ENCODE measurements around the gene ECEL1. TPM values are rescaled to one million over a fixed set of nuclear protein-coding genes. Genes with fewer than 3 reads are reported as not detected.

Gene ECEL1
- total and polyA plus RNA-seq, 9 of the 15 experiments (the other 6 are each of a cell fraction or from before 2014, with no cell fraction given), result 0.09 TPM; not detected in 8

DNA sequence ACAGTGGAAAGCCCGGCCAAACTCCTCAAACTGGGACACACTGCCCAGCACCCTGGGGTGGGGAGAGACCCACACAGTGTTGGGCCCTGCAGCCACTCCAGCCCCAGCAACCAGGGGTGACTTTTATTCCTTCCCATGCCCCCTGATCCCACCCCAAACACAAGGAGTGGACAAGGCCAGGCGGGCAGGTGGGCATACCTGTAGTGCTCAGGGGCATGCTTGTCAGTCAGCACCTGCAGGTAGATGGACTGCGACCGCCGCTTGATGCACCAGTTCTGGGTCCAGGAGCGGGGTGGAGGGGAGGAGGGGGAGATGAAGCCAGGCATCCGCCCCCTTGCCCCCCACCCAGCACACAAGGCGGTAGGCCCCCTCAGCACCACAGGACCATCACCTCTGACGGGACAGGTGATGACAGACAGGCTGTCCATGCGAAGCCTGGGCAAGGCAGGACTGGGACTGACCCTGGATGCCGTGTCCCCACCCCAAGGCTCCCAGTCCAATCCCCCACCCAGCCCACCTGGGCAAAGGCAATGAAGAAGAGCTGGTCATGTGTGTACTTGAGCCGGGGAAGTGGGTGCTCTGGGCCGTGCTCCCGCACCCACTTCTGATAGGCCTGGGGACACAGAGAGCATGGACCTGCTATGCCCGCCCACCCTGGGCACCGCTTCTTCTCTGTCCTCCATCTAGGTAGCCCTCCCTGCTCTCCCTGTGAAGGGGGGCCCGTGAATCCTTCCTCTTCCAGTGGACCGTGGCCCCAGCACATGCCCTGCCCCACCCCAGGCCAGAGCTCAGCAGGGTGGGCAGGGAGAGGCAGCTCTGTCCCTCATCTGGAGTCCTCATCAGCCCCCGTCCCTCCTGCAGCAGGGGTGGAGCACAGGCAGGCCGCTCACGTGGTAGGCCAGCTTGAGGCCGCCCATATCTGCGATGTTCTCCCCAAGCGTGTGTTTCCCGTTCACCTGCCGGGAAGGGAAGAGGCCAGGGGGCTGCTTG, 7.1 kb downstream of the ECEL1 start:
- CTCF ChIA-PET (ENCODE audit: low intra/inter-chr PET ratio), result no interaction called here

More for the DNA sequence above, 7.1 kb downstream of the ECEL1 start:
- POLR2A ChIA-PET, result no interaction called here
- Histone ChIP-seq H3K9ac (ENCODE audit: insufficient read depth in 1 of 2, low read depth in 2 of 2, low read length in 2 of 2) (no peak overlapping the region), H2AFZ (ENCODE audit: low read depth, low read length) (no peak overlapping the region), H3K4me1 (replicated peaks in 1 of 2; ENCODE audit: control insufficient read depth in 2 of 2, insufficient read depth in 2 of 2, low read length in 2 of 2) (peaks cover 0 to 3% of the 10 kb centered on the region in 2 experiments; a peak in 1 of 5 replicates), H3K27me3 (ENCODE audit: control insufficient read depth in 2 of 2, insufficient read depth in 2 of 2, low read length in 2 of 2) (peaks cover 0 to 14% of the 10 kb centered on the region in 2 experiments; a peak in 3 of 5 replicates), H3K4me3 (no peak overlapping the region), H4K20me1 (replicated peaks; ENCODE audit: control insufficient read depth, insufficient read depth, low read length) (no peaks in the 10 kb centered on the region), H3K9me3 (replicated peaks; ENCODE audit: control insufficient read depth, insufficient read depth, low read depth, low read length) (no peaks in the 10 kb centered on the region), H3K4me2 (ENCODE audit: insufficient read depth, low read length) (no peak overlapping the region), H3K9me1 (ENCODE audit: control insufficient read depth, insufficient read depth, low read length) (no peaks in the 10 kb centered on the region), H3K36me3 (ENCODE audit: control insufficient read depth, insufficient read depth, low read length) (no peaks in the 10 kb centered on the region), H3K79me2 (ENCODE audit: control insufficient read depth, insufficient read depth, low read length) (no peaks in the 10 kb centered on the region), H3K27ac (ENCODE audit: extremely low read depth, low read depth, low read length) (no peak overlapping the region)
- peak in 1 of 4 experiments; percentile 17 for DNase-seq (ENCODE audit: extremely low read depth in 1 of 4, low spot score in 3 of 4)
- ATAC-seq, result peak; percentile 54; the same call in 2 of the 3 replicates
- no peak for FAIRE-seq
- TF ChIP-seq, protein P1, sequence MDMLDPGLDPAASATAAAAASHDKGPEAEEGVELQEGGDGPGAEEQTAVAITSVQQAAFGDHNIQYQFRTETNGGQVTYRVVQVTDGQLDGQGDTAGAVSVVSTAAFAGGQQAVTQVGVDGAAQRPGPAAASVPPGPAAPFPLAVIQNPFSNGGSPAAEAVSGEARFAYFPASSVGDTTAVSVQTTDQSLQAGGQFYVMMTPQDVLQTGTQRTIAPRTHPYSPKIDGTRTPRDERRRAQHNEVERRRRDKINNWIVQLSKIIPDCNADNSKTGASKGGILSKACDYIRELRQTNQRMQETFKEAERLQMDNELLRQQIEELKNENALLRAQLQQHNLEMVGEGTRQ (CRISPR knock-in tag; IDR thresholded peaks at IDR 0.05), result peak; percentile 8; the same call in 1 of the 2 replicates
- TF ChIP-seq ZNF668 (CRISPR knock-in tag; IDR thresholded peaks at IDR 0.05) (no peak), ZNF263 (CRISPR knock-in tag; IDR thresholded peaks at IDR 0.05; ENCODE audit: borderline replicate concordance) (peak; percentile 55; the same call in 1 of the 2 replicates), SP2 (IDR thresholded peaks at IDR 0.05; ENCODE audit: extremely low read depth, low read depth, low read length, poor library complexity, severe bottlenecking) (no peak)
- TF ChIP-seq, protein P2, sequence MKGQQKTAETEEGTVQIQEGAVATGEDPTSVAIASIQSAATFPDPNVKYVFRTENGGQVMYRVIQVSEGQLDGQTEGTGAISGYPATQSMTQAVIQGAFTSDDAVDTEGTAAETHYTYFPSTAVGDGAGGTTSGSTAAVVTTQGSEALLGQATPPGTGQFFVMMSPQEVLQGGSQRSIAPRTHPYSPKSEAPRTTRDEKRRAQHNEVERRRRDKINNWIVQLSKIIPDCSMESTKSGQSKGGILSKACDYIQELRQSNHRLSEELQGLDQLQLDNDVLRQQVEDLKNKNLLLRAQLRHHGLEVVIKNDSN (CRISPR knock-in tag; IDR thresholded peaks at IDR 0.05), result peak; percentile 60
- in situ Hi-C loops (cut with MboI), result no loop called here
- no TSS peak for BruUV-seq (replicated peaks)
- 0% methylated on average over 16 of the region's 26 CpGs for WGBS (ENCODE audit: insufficient coverage, low coverage, missing lambda C conversion rate)
- intact Hi-C loops (cut with micrococcal nuclease), result no loop called here
